IPS DF 6.9 (cell line): ENCODE data around the gene RINL.
"Not testable (repeated sequence)": the region's sequence is repeated elsewhere in the genome, so short reads cannot be mapped to it uniquely, and the experiment has no call there.

Source experiments
- DNase-seq: peaks from one replicate; pipeline ENCODE4 v3.0.0-alpha.2; 2013; ENCODE audit warnings: low read depth, low spot score
- H3K27ac ChIP-seq: one replicate; pipeline ENCODE4 v1.5.1; 2013; ENCODE audit warnings: low read length, control low read depth
- H3K27me3 ChIP-seq: 2 replicates; pipeline ENCODE4 v1.6.1; 2013; ENCODE audit warnings: mild to moderate bottlenecking, low read length; ENCODE audit not compliant: control insufficient read depth, insufficient read depth
- H3K36me3 ChIP-seq: 2 replicates; pipeline ENCODE4 v1.6.1; 2013; ENCODE audit warnings: low read length; ENCODE audit not compliant: control insufficient read depth, insufficient read depth
- H3K4me1 ChIP-seq: 2 replicates; pipeline ENCODE4 v1.6.1; 2013; ENCODE audit warnings: low read length; ENCODE audit not compliant: control insufficient read depth, insufficient read depth
- H3K4me3 ChIP-seq: 2 replicates; pipeline ENCODE4 v1.5.1; 2013; ENCODE audit warnings: mild to moderate bottlenecking, low read length
- H3K9me3 ChIP-seq: 2 replicates; pipeline ENCODE4 v1.6.1; 2013; ENCODE audit warnings: low read length, inconsistent platforms; ENCODE audit not compliant: control insufficient read depth, insufficient read depth
- WGBS: extraction: QIAGEN DNeasy Blood & Tissue Kit; methylation state at CpG from one replicate; pipeline ENCODE4 v1.1.7; 2013; ENCODE audit warnings: mixed read lengths, missing lambda C conversion rate; ENCODE audit not compliant: insufficient read length, insufficient coverage; 5-methylcytosine and 5-hydroxymethylcytosine counted together

The RINL gene

GRCh38 chr19:38873400-38873799 lies 4.7 kb downstream of the RINL start:
- not testable (repeated sequence) for DNase-seq, H3K9me3 ChIP-seq, H3K36me3 ChIP-seq, H3K27ac ChIP-seq, H3K4me1 ChIP-seq, H3K4me3 ChIP-seq, H3K27me3 ChIP-seq
- no CpG with 5 or more reads among the region's 10 CpGs for WGBS

DNA sequence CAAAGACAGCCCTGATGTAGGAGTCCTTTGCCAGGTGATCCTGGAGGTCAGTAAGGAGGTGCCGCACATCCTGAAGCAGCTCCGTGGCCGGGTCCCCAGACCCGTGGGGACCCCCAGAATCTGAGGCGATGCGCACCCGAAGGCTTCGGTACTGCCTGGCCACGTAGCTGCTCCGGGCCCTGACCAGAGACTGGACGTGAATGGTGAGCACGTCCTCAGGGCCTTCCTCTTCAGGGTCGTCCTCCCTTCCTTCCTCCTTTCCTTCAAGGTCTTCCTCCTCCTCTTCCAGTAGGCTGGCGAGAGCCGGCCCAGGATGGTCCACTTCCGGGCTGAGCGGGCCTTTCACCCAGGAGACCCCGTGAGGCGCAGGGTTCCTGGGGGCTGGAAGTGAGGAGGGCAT lies 7.5 kb downstream of the RINL start:
- Histone ChIP-seq H3K4me3 (no peak overlapping the region), H3K4me1 (0 out of 2 replicates have a peak, but pooled peaks cover 2% of the 10 kb centered on the region), H3K36me3 (no peaks in the 10 kb centered on the region), H3K9me3 (no peaks in the 10 kb centered on the region), H3K27me3 (no peaks in the 10 kb centered on the region), H3K27ac (no peak overlapping the region)
- WGBS: no CpG with 5 or more reads among the region's 19 CpGs
- no peak for DNase-seq

DNA sequence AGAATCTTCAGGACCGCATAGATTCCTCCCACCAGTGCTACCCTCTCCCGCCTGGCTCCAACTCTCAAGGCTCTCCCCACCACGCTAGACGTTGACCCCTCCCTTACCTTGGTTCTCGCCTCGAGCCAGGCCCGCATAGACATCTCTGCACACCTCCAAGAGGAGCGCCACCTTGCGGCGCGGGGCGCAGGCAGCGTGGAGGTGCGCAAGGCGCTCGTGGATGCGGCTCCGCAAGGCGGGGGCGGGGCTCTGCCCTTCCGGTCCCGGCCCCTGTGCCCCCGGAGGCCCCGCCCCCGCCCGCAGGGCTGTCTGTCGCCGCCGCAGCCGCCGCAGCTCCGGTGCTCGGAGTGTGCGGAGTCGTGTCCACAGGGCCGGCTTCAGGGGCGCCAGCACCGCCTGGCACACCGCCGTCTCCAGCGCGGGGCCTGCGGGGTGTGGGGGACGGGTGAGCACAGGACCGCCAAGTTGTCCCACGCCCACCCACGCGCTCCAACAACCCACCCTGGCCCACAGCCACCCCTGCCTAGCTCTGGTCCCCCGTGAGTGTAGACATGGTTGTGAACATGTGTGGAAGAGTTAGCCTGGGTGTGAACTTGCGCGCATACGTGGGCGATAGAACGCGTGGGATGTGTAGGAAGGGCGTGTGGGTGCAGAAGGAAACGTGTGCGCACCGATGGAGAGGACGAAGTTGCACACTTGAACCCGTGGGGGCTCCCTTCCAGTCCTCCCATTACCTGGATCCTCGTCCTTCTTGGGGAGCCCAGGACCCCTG lies 8.1 kb downstream of the RINL start:
- H3K4me3 ChIP-seq: peak overlapping the region; percentile 32; the same call in 1 of the 2 replicates

DNA sequence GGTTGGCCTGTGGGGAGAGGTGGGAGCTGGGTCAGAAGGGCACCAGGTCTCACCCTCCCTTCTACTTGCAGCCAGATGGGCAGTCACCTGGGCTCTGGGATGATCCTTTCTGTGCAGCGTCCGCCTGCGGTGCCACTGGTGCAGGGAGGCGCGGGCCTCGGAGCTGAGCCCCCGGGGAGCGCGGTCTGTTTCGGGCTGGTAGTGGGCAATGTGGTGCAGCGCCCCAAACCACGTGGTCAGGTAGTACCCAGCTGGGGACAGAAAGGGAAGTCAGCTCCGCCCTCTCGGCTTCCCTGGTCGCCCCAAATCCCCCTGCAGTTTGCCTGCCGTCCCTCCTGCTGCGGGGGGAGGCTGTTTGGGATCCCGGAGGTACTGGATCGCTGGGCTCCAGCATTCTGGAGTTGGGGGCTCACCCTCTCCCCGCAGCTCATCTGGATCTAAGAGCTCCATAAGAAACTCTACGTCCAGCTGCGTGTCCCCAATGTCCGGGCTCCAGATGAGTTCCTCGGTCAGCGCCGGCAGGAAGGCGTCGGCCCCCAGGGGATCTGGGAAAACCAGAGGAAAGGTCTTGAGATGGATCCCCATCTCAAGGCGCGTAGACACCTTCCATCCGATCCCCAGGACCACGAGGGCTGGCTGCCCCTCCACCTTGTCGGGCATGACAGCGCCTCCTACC lies 8.8 kb downstream of the RINL start:
- peak overlapping the region; percentile 32; the same call in 1 of the 2 replicates for H3K4me3 ChIP-seq
- no CpG with 5 or more reads among the region's 34 CpGs for WGBS
- H3K27me3 ChIP-seq: no peaks in the 10 kb centered on the region
- H3K27ac ChIP-seq: no peak overlapping the region
- 0 out of 2 replicates have a peak, but pooled peaks cover 2% of the 10 kb centered on the region for H3K4me1 ChIP-seq
- no peaks in the 10 kb centered on the region for H3K36me3 ChIP-seq
- DNase-seq: no peak
- no peaks in the 10 kb centered on the region for H3K9me3 ChIP-seq

More for the DNA sequence above, 8.1 kb downstream of the RINL start:
- no peaks in the 10 kb centered on the region for H3K36me3 ChIP-seq
- no peak for DNase-seq
- H3K27me3 ChIP-seq: no peaks in the 10 kb centered on the region
- H3K27ac ChIP-seq: no peak overlapping the region
- H3K9me3 ChIP-seq: no peaks in the 10 kb centered on the region
- WGBS: 100% methylated on average over 9 of the region's 62 CpGs
- H3K4me1 ChIP-seq: 0 out of 2 replicates have a peak, but pooled peaks cover 2% of the 10 kb centered on the region

DNA sequence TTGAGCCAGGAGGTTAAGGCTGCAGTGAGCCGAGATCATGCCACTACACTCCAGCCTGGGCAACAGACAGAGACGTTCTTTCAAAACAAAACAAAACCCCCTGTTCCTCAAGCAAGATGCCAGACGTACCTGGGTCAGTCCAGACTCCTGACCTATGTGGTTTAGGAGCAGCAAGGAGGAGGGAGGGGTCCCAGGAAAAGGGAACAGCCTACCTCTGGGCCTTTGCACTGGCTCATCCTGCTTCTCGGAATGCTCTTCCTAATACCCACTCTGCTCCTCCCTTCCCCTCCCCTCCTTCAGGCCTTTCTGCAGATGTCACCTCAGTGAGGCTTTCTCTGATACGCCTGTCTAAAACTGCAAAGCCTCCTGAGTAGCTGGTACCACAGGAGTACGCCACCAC lies 9.5 kb downstream of the RINL start:
- no CpG with 5 or more reads among the region's 6 CpGs for WGBS
- Histone ChIP-seq H3K9me3 (no peaks in the 10 kb centered on the region), H3K4me3 (no peak overlapping the region), H3K4me1 (0 out of 2 replicates have a peak, but pooled peaks cover 2% of the 10 kb centered on the region), H3K27me3 (no peaks in the 10 kb centered on the region), H3K36me3 (no peaks in the 10 kb centered on the region), H3K27ac (no peak overlapping the region)
- DNase-seq: no peak

GRCh38 chr19:38867171-38867780 lies 10.8 kb downstream of the RINL start:
- H3K36me3 ChIP-seq: no peaks in the 10 kb centered on the region
- no peaks in the 10 kb centered on the region for H3K9me3 ChIP-seq
- H3K27ac ChIP-seq: no peak overlapping the region
- no peak overlapping the region for H3K4me3 ChIP-seq
- WGBS: no CpG with 5 or more reads among the region's 10 CpGs
- no peak for DNase-seq
- no peaks in the 10 kb centered on the region for H3K27me3 ChIP-seq
- 0 out of 2 replicates have a peak, but pooled peaks cover 2% of the 10 kb centered on the region for H3K4me1 ChIP-seq

DNA sequence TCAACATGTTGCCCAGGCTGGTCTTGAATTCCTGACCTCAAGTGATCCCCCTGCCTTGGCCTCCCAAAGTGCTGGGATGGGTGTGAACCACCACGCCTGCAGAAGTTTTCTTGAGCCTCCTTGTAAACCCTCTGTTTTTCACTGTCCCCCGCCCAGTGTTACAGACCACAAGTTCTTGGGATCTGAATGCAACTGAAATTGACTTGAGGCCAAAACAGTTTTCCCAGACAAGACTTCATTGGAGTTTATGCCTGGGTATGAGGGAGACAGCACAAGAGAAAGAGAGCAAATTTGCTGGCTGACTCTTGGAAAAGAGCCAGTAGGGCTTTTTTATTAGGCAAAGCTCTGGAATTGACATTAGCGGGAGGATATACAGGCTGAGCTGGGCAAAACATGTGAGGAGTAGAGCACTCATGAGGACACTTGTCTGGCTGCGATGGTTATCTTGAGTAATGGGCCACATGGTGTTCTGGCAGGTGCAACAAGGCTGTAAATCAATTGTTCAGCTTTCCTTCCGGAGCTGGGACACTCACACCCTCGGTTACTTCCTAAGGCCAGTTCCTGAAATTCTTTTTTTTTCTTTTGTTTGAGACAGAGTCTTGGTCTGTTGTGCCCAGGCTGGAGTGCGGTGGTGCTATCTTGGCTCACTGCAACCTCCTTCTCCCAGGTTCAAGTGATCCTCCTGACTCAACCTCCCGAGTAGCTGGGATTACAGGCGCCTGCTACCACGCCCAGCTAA lies 15.6 kb downstream of the RINL start:
- Histone ChIP-seq H3K27me3 (no peaks in the 10 kb centered on the region), H3K27ac (no peak overlapping the region), H3K9me3 (no peaks in the 10 kb centered on the region), H3K4me3 (no peak overlapping the region), H3K4me1 (no peaks in the 10 kb centered on the region), H3K36me3 (no peaks in the 10 kb centered on the region)
- no CpG with 5 or more reads among the region's 10 CpGs for WGBS
- no peak for DNase-seq

DNA sequence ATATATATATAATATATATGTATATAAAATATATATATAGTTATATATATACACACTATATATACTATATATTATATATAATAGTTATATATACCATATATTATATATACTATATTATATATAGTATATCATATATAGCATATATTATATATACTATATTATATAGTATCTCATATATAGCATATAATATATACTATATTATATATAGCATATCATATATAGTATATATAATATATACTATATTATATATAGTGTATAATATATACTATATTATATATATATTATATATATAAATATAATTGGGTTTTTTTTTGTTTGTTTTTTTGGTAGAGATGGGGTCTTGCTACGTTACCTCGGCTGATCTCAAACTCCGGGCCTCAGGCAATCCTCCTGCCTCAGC lies 16.7 kb downstream of the RINL start:
- H3K27me3 ChIP-seq: no peaks in the 10 kb centered on the region
- no peaks in the 10 kb centered on the region for H3K9me3 ChIP-seq
- no peaks in the 10 kb centered on the region for H3K36me3 ChIP-seq
- no peak overlapping the region for H3K27ac ChIP-seq
- H3K4me1 ChIP-seq: no peaks in the 10 kb centered on the region
- H3K4me3 ChIP-seq: no peak overlapping the region
- no peak for DNase-seq
- no CpG with 5 or more reads among the region's 3 CpGs for WGBS

GRCh38 chr19:38859631-38860204 lies 18.4 kb downstream of the RINL start:
- not testable (repeated sequence) for H3K27me3 ChIP-seq, H3K9me3 ChIP-seq, DNase-seq, H3K27ac ChIP-seq, H3K4me1 ChIP-seq, H3K4me3 ChIP-seq, H3K36me3 ChIP-seq
- 100% methylated on average over 2 of the region's 21 CpGs for whole genome bisulfite sequencing

DNA sequence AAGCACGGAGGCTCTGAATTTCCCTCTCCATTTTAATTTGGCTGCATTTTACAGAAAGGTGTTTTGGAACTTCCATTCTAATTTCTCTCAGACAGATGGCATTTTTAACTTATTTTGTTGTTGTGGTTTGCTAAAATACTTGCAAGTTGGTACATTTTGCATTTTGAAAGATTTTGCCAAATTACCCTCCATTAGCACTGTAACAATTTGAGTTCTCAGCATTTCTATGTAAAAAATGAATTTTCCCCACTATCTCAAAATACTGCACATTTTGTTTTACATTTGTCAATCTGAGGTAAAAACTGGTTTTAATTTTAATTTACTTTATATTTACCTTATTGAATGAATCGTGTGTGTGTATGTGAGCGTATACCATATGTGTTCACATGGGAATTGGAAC lies 21.3 kb downstream of the RINL start:
- DNase-seq: no peak
- no peaks in the 10 kb centered on the region for H3K4me1 ChIP-seq
- H3K9me3 ChIP-seq: no peaks in the 10 kb centered on the region
- WGBS: no CpG with 5 or more reads among the region's 3 CpGs
- H3K27me3 ChIP-seq: no peaks in the 10 kb centered on the region
- H3K36me3 ChIP-seq: no peaks in the 10 kb centered on the region
- H3K27ac ChIP-seq: no peak overlapping the region
- H3K4me3 ChIP-seq: no peak overlapping the region
